HEK293 (cell line): ENCODE results near the gene ESPL1.

Experiments
- CTCF ChIA-PET: fragments of 350-600 bp; formaldehyde crosslinking; extraction: SDS; loops from one replicate; lab custom pipeline; 2021; ENCODE audit warnings: antibody characterized with exemption; lab: Yijun Ruan, JAX
- POLR2A ChIA-PET: fragments of 300-600 bp; formaldehyde crosslinking; extraction: SDS; loops from one replicate; lab custom pipeline; 2020; ENCODE audit warnings: antibody characterized with exemption, inconsistent platforms; lab: Yijun Ruan, JAX
- H3K27ac ChIP-seq: fragments of 200-500 bp; sonication (Bioruptor generic); 2 replicates; pipeline ENCODE4 v1.5.1; 2014; ENCODE audit warnings: low read depth, low read length, control low read depth, inconsistent platforms; ENCODE audit errors: extremely low read depth
- H3K36me3 ChIP-seq, 2 experiments: fragments of 200-500 bp in 1 of 2; sonication (Bioruptor generic) in 1 of 2; 1 replicate in 1 of 2; 2 replicates in 1 of 2; pipeline ENCODE4 v1.5.1; 2014 to 2017; ENCODE audit warnings: inconsistent platforms in 2 of 2, low read length in 2 of 2; ENCODE audit not compliant: control insufficient read depth in 2 of 2, insufficient read depth in 1 of 2
- H3K4me1 ChIP-seq: fragments of 200-500 bp; sonication (Bioruptor generic); 2 replicates; pipeline ENCODE4 v1.5.1; 2014; ENCODE audit warnings: mild to moderate bottlenecking, low read length, inconsistent platforms; ENCODE audit not compliant: control insufficient read depth, insufficient read depth
- H3K4me3 ChIP-seq: 2 replicates; pipeline ENCODE4 v1.5.1; 2011; ENCODE audit warnings: low read depth, mild to moderate bottlenecking, control low read depth, low read length, moderate library complexity
- H3K9me3 ChIP-seq: fragments of 200-500 bp; sonication (Bioruptor generic); 2 replicates; pipeline ENCODE4 v1.5.1; 2014; ENCODE audit warnings: low read depth, low read length, inconsistent platforms; ENCODE audit not compliant: control insufficient read depth, insufficient read depth
- KLF1 ChIP-seq: fragments of 450-650 bp; formaldehyde crosslinking; IDR thresholded peaks from 2 replicates; pipeline ENCODE4 v1.5.1; 2016; ENCODE audit warnings: missing biosample characterization, missing genetic modification characterization
- OVOL3 ChIP-seq: fragments of 450-650 bp; formaldehyde crosslinking; IDR thresholded peaks from 2 replicates; pipeline ENCODE4 v1.5.1; 2016; ENCODE audit warnings: missing biosample characterization, missing genetic modification characterization
- RBAK ChIP-seq: fragments of 450-650 bp; formaldehyde crosslinking; IDR thresholded peaks from 2 replicates; pipeline ENCODE4 v1.5.1; 2016; ENCODE audit warnings: missing biosample characterization, missing genetic modification characterization
- SP2 ChIP-seq: fragments of 450-650 bp; formaldehyde crosslinking; IDR thresholded peaks from 2 replicates; pipeline ENCODE4 v1.5.1; 2016; ENCODE audit warnings: missing biosample characterization, missing genetic modification characterization
- TRIM28 ChIP-seq: IDR thresholded peaks from 2 replicates; pipeline ENCODE4 v1.6.1; 2011; ENCODE audit warnings: low read length, control low read depth, borderline replicate concordance
- ZBTB17 ChIP-seq: fragments of 450-650 bp; formaldehyde crosslinking; IDR thresholded peaks from 2 replicates; pipeline ENCODE4 v1.5.1; 2016; ENCODE audit warnings: missing biosample characterization, missing genetic modification characterization
- ZNF114 ChIP-seq: fragments of 450-650 bp; formaldehyde crosslinking; IDR thresholded peaks from 2 replicates; pipeline ENCODE4 v1.5.0; 2017; ENCODE audit warnings: missing biosample characterization, missing genetic modification characterization
- ZNF121 ChIP-seq: fragments of 450-650 bp; formaldehyde crosslinking; IDR thresholded peaks from 2 replicates; pipeline ENCODE4 v1.5.1; 2016; ENCODE audit warnings: missing biosample characterization, missing genetic modification characterization
- ZNF174 ChIP-seq: fragments of 450-650 bp; formaldehyde crosslinking; IDR thresholded peaks from 2 replicates; pipeline ENCODE4 v1.5.0; 2017; ENCODE audit warnings: missing biosample characterization, mild to moderate bottlenecking, missing genetic modification characterization
- ZNF2 ChIP-seq: fragments of 450-650 bp; formaldehyde crosslinking; IDR thresholded peaks from 2 replicates; pipeline ENCODE4 v1.5.1; 2016; ENCODE audit warnings: missing biosample characterization, missing genetic modification characterization
- ZNF202 ChIP-seq: fragments of 450-650 bp; formaldehyde crosslinking; IDR thresholded peaks from 2 replicates; pipeline ENCODE4 v1.5.1; 2016; ENCODE audit warnings: missing biosample characterization, missing genetic modification characterization, borderline replicate concordance
- ZNF214 ChIP-seq: fragments of 450-650 bp; formaldehyde crosslinking; IDR thresholded peaks from 2 replicates; pipeline ENCODE4 v1.5.1; 2017; ENCODE audit warnings: missing biosample characterization, mild to moderate bottlenecking, missing genetic modification characterization, borderline replicate concordance
- ZNF248 ChIP-seq: fragments of 450-650 bp; formaldehyde crosslinking; IDR thresholded peaks from 2 replicates; pipeline ENCODE4 v1.5.1; 2017; ENCODE audit warnings: missing biosample characterization, missing genetic modification characterization
- ZNF274 ChIP-seq, 2 experiments: fragments of 200-500 bp in 1 of 2; fragments of 450-650 bp in 1 of 2; sonication (Bioruptor generic) in 1 of 2; formaldehyde crosslinking in 1 of 2; IDR thresholded peaks; 2 replicates each; pipeline versions ENCODE4 v1.5.1 to v1.6.1; 2014 to 2016; ENCODE audit warnings: borderline replicate concordance in 1 of 2, inconsistent platforms in 1 of 2, low read length in 1 of 2, missing biosample characterization in 1 of 2, missing genetic modification characterization in 1 of 2
- ZNF280D ChIP-seq: fragments of 450-650 bp; formaldehyde crosslinking; IDR thresholded peaks from 2 replicates; pipeline ENCODE4 v1.5.1; 2016; ENCODE audit warnings: missing biosample characterization, missing genetic modification characterization
- ZNF292 ChIP-seq: fragments of 450-650 bp; formaldehyde crosslinking; IDR thresholded peaks from 2 replicates; pipeline ENCODE4 v1.5.1; 2016; ENCODE audit warnings: low read depth, missing biosample characterization, missing genetic modification characterization, borderline replicate concordance
- ZNF37A ChIP-seq: fragments of 450-650 bp; IDR thresholded peaks from 2 replicates; pipeline ENCODE4 v1.5.1; 2018; ENCODE audit warnings: missing biosample characterization, missing genetic modification characterization
- ZNF510 ChIP-seq: fragments of 450-650 bp; formaldehyde crosslinking; IDR thresholded peaks from 2 replicates; pipeline ENCODE4 v1.5.1; 2018; ENCODE audit warnings: mild to moderate bottlenecking, missing genetic modification characterization, missing biosample characterization; ENCODE audit not compliant: insufficient replicate concordance
- ZNF560 ChIP-seq: fragments of 450-650 bp; formaldehyde crosslinking; IDR thresholded peaks from 2 replicates; pipeline ENCODE4 v1.5.1; 2017; ENCODE audit warnings: missing biosample characterization, missing genetic modification characterization, borderline replicate concordance
- ZNF596 ChIP-seq: fragments of 450-650 bp; IDR thresholded peaks from 2 replicates; pipeline ENCODE4 v1.5.0; 2018; ENCODE audit warnings: missing biosample characterization, mild to moderate bottlenecking, missing genetic modification characterization, moderate library complexity
- ZNF629 ChIP-seq: fragments of 450-650 bp; formaldehyde crosslinking; IDR thresholded peaks from 2 replicates; pipeline ENCODE4 v1.5.1; 2017; ENCODE audit warnings: missing biosample characterization, missing genetic modification characterization
- ZNF658 ChIP-seq: fragments of 450-650 bp; formaldehyde crosslinking; IDR thresholded peaks from 2 replicates; pipeline ENCODE4; 2016; ENCODE audit warnings: missing biosample characterization, missing genetic modification characterization
- ZNF660 ChIP-seq: fragments of 450-650 bp; IDR thresholded peaks from 2 replicates; pipeline ENCODE4 v1.5.1; 2018; ENCODE audit warnings: missing biosample characterization, mild to moderate bottlenecking, missing genetic modification characterization
- ZNF677 ChIP-seq: fragments of 450-650 bp; IDR thresholded peaks from 2 replicates; pipeline ENCODE4 v1.5.0; 2018; ENCODE audit warnings: missing biosample characterization, mild to moderate bottlenecking, missing genetic modification characterization, moderate library complexity
- ZNF777 ChIP-seq: fragments of 450-650 bp; formaldehyde crosslinking; IDR thresholded peaks from 2 replicates; pipeline ENCODE4 v1.5.1; 2017; ENCODE audit warnings: missing biosample characterization, missing genetic modification characterization, borderline replicate concordance
- ZNF791 ChIP-seq: fragments of 450-650 bp; formaldehyde crosslinking; IDR thresholded peaks from 2 replicates; pipeline ENCODE4 v1.5.1; 2016; ENCODE audit warnings: missing biosample characterization, missing genetic modification characterization
- ZNF830 ChIP-seq: fragments of 450-650 bp; IDR thresholded peaks from 2 replicates; pipeline ENCODE4 v1.5.0; 2018; ENCODE audit warnings: missing biosample characterization, missing genetic modification characterization, low read depth, mild to moderate bottlenecking, moderate library complexity
- ZNF837 ChIP-seq: fragments of 450-650 bp; formaldehyde crosslinking; IDR thresholded peaks from 2 replicates; pipeline ENCODE4 v1.5.1; 2016; ENCODE audit warnings: missing biosample characterization, missing genetic modification characterization
- ZSCAN30 ChIP-seq: fragments of 450-650 bp; IDR thresholded peaks from 2 replicates; pipeline ENCODE4 v1.5.1; 2018; ENCODE audit warnings: missing biosample characterization, mild to moderate bottlenecking, missing genetic modification characterization, moderate library complexity
- ZSCAN5A ChIP-seq: fragments of 450-650 bp; formaldehyde crosslinking; IDR thresholded peaks from 2 replicates; pipeline ENCODE4 v1.5.1; 2016; ENCODE audit warnings: missing biosample characterization, missing genetic modification characterization
- TF ChIP-seq, protein P1 (sequence below): fragments of 450-650 bp; formaldehyde crosslinking; IDR thresholded peaks from 2 replicates; pipeline ENCODE4 v1.5.1; 2016; ENCODE audit warnings: missing biosample characterization, missing genetic modification characterization

ESPL1 gene

DNA sequence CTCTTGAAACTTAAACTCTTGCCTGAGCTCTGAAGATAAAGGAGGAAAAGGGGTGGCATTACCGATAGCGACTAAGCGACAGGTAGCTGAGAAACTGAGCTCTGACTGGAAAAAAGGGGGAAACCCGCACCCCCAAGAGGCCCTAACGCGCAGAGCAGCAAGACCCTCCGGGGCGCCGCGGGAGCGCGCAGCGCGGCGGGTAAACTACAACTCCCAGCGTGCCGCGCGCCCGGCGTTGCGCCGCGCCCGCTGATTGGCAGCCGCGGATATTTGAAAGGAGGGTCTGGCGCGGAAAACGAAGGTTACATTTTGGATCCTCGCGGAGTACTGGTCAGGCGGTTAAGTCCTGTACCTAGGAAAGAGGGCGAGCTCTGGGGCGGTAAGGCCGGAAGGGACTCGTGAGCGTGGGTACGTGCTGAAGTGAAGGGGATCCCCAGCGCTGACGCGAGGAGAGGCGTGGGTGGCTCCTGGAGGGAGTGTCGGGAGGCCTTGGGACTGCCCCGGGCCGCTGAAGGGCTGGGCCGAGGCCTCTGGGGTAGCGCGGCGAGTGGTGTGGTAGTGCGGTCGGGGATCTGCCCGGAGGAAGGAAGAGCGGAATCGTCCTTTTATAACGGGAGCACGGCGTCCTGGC, at the start of gene ESPL1:
ESPL1 (plus strand) TSS at position 301 of the 631 bp plus-strand sequence. CDS start 468 bp downstream, outside the sequence.
- H3K27ac ChIP-seq, result peak within 1 kb of the TSS; percentile 75; the same call in 1 of the 2 replicates
- no peaks in the 10 kb centered on the region for H3K9me3 ChIP-seq
- POLR2A ChIA-PET, result interaction anchor here (0.9 to 3.8 kb wide), 15 partner anchors 9 to 189 kb away, joined by 3 to 22 read pairs (median 5); partner anchors contain the start of genes CSAD, ITGB7, MYG1 and PFDN5
- H3K4me3 ChIP-seq, result peak within 1 kb of the TSS; percentile 74
- H3K36me3 ChIP-seq, result peaks cover 16 to 38% of the 10 kb centered on the region in 2 experiments; a peak in 2 of 3 replicates
- CTCF ChIA-PET, result interaction anchor here (0.7 to 6.7 kb wide), 18 partner anchors 10 to 690 kb away, joined by 3 to 144 read pairs (median 4); partner anchors contain the start of genes AAAS, ITGB7 and ZNF740
- peaks cover 5% of the 10 kb centered on the region; the same call in 1 of the 2 replicates for H3K4me1 ChIP-seq
- TF ChIP-seq ZNF660 (tag by site-specific recombination), result peak; percentile 11; the same call in 1 of the 2 replicates
- TF ChIP-seq ZNF629, result peak; percentile 77
- TF ChIP-seq ZNF280D, result no peak
- peak; percentile 90 for TF ChIP-seq ZBTB17 (tag by site-specific recombination)
- 0 out of 2 replicates have a peak, but pooled peaks have one; percentile 46 for TF ChIP-seq ZSCAN5A (tag by site-specific recombination)
- no peak for TF ChIP-seq ZNF214 (tag by site-specific recombination)
- peak; percentile 94 for TF ChIP-seq ZNF121
- TF ChIP-seq ZNF292 (tag by site-specific recombination), result no peak
- TF ChIP-seq ZNF596 (tag by site-specific recombination), result no peak
- no peak for TF ChIP-seq ZNF174 (tag by site-specific recombination)
- TF ChIP-seq ZNF2 (tag by site-specific recombination), result peak; percentile 90
- TF ChIP-seq ZNF837 (tag by site-specific recombination), result no peak
- no peak for TF ChIP-seq ZNF114 (tag by site-specific recombination)
- TF ChIP-seq ZNF274 (IDR thresholded peaks at IDR 0.05; ENCODE audit: low read length), result no peak
- no peak for TF ChIP-seq ZNF274 (tag by site-specific recombination; IDR thresholded peaks at IDR 0.05; ENCODE audit: borderline replicate concordance)
- 0 out of 2 replicates have a peak, but pooled peaks have one; percentile 25 for TF ChIP-seq OVOL3 (tag by site-specific recombination)
- TF ChIP-seq ZNF202, result no peak
- no peak for TF ChIP-seq ZNF658
- TF ChIP-seq ZNF560 (tag by site-specific recombination), result no peak
- no peak for TF ChIP-seq ZNF510 (tag by site-specific recombination)
- TF ChIP-seq, protein P1, sequence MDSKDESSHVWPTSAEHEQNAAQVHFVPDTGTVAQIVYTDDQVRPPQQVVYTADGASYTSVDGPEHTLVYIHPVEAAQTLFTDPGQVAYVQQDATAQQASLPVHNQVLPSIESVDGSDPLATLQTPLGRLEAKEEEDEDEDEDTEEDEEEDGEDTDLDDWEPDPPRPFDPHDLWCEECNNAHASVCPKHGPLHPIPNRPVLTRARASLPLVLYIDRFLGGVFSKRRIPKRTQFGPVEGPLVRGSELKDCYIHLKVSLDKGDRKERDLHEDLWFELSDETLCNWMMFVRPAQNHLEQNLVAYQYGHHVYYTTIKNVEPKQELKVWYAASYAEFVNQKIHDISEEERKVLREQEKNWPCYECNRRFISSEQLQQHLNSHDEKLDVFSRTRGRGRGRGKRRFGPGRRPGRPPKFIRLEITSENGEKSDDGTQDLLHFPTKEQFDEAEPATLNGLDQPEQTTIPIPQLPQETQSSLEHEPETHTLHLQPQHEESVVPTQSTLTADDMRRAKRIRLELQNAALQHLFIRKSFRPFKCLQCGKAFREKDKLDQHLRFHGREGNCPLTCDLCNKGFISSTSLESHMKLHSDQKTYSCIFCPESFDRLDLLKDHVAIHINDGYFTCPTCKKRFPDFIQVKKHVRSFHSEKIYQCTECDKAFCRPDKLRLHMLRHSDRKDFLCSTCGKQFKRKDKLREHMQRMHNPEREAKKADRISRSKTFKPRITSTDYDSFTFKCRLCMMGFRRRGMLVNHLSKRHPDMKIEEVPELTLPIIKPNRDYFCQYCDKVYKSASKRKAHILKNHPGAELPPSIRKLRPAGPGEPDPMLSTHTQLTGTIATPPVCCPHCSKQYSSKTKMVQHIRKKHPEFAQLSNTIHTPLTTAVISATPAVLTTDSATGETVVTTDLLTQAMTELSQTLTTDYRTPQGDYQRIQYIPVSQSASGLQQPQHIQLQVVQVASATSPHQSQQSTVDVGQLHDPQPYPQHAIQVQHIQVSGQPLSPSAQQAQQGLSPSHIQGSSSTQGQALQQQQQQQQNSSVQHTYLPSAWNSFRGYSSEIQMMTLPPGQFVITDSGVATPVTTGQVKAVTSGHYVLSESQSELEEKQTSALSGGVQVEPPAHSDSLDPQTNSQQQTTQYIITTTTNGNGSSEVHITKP (tag by site-specific recombination), result peak; percentile 21
- TF ChIP-seq KLF1 (tag by site-specific recombination), result peak; percentile 18; the same call in 1 of the 2 replicates
- no peak for TF ChIP-seq ZNF677 (tag by site-specific recombination)
- TF ChIP-seq TRIM28, result no peak
- peak; percentile 75 for TF ChIP-seq SP2 (tag by site-specific recombination)
- TF ChIP-seq ZNF248 (tag by site-specific recombination), result no peak
- no peak for TF ChIP-seq RBAK (tag by site-specific recombination)
- no peak; the same call in 1 of the 2 replicates for TF ChIP-seq ZSCAN30 (tag by site-specific recombination)
- TF ChIP-seq ZNF777, result no peak
- TF ChIP-seq ZNF791 (tag by site-specific recombination), result no peak
- no peak for TF ChIP-seq ZNF830 (tag by site-specific recombination)
- TF ChIP-seq ZNF37A (tag by site-specific recombination), result no peak
